Naive thymus-derived CD4-positive, alpha-beta T cell (primary cell): ENCODE data around the gene GLRX2. TPM values are rescaled to one million over a fixed set of nuclear protein-coding genes. Genes with fewer than 3 reads are reported as not detected.

ENCODE experiments used
- microRNA-seq: library from miRNA; unstranded; fragments of <30 nt; microRNA quantifications from one replicate; pipeline ENCODE4 v1.2.0, GENCODE V29; 2022; ENCODE audit warnings: borderline microRNAs expressed
- polyA plus RNA-seq, 2 donors: library from polyadenylated mRNA; unstranded; fragments of 300-500 nt; fragmentation: Illumina TruSeq; gene quantifications; one replicate each; pipeline ENCODE4 v1.2.3, GENCODE V29; 2021
- total RNA-seq, 6 experiments: library from RNA in 5 of 6; stranded (reverse) in 5 of 6; gene quantifications; 1 replicate in 5 of 6; 2 replicates in 1 of 6; pipeline ENCODE4 v1.2.3 and lab custom pipeline; 2021 to 2026

GLRX2 gene
- total and polyA plus RNA-seq, 7 experiments from 2014 or later: 6.8 to 18.8 (median 11.4) TPM

Small RNA genes within 50 kb of the gene (microRNA-seq; reads per million reads assigned to microRNA genes)
- not detected for gene MIR1278

Other genes starting within 250 kb of the GLRX2 start
- 10 to 100 TPM; 20.2 to 48.6 (median 31.8) TPM for gene UCHL5, start 46.1 kb downstream of the GLRX2 start, total RNA-seq
- 10 to 100 TPM; 46.4 to 58.2 TPM for gene UCHL5, start 46.1 kb downstream of the GLRX2 start, polyA plus RNA-seq
- gene RO60, start 45.8 kb downstream of the GLRX2 start, total RNA-seq: 10 to 100 TPM; 49.8 to 75.1 (median 67.2) TPM
- 100 to 1,000 TPM; 108 to 109 TPM for gene RO60, start 45.8 kb downstream of the GLRX2 start, polyA plus RNA-seq
- 10 to 100 TPM; 57.6 to 65.0 (median 58.8) TPM for gene CDC73, start 16.6 kb upstream of the GLRX2 start, total RNA-seq
- 10 to 100 TPM; 60.4 to 64.7 TPM for gene CDC73, start 16.6 kb upstream of the GLRX2 start, polyA plus RNA-seq
- gene B3GALT2, start 81.2 kb upstream of the GLRX2 start, total RNA-seq: 1 to 10 TPM in 1 of 5 experiments, under 1 TPM in 3, not detected in 1; 0.27 to 3.2 (median 0.59) TPM
- under 1 TPM; 0.07 to 0.10 TPM for gene B3GALT2, start 81.2 kb upstream of the GLRX2 start, polyA plus RNA-seq